ENCODE results near the gene PTPRE.

- TF ChIP-seq POLR2AphosphoS5 (IDR thresholded peaks at IDR 0.05; ENCODE audit: low read depth) (no peak), CTCF (IDR thresholded peaks at IDR 0.05; ENCODE audit: insufficient read depth, low read length) (no peak), REST (IDR thresholded peaks at IDR 0.05; ENCODE audit: insufficient replicate concordance, low read depth) (no peak)
Measured at GRCh38 chr10:128044961-128045832, 138.3 kb downstream of the PTPRE start.

All from HL-60 (cell line).